Stimulated activated CD4-positive, alpha-beta T cell treated with anti-CD3 and anti-CD28 coated beads, Interleukin-15, amount 100 ng/mL, for 24 hours (primary cell): Measurements from ENCODE around the gene TAC3.
"Not testable (repeated sequence)": the region's sequence is repeated elsewhere in the genome, so short reads cannot be mapped to it uniquely, and the experiment has no call there.

Source experiments
- DNase-seq: peaks from one replicate; pipeline ENCODE4 v3.0.0-alpha.2; 2020

TAC3 gene

DNA sequence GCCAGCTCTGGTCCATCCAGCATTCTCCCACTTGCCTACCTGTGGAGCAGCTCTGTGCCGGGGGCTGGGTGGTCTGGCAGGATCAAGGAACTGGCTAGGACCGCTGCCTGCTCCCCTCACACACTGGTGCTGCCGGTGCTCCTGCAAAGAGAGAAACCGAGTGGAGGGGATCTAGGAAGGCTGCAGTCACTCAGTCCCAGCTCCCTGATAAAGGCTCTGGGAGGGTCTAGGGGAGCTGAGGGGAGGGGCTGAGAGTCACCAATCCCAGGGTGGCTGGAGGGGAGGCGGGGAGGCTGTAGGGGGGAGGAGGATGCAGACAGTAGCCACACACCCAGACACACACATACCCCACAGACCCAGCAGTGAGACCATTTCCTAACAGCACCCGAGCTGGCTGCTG, at the start of gene TAC3:
TAC3 (minus strand) TSS at position 182 of the 400 bp plus-strand sequence. CDS start 732 bp downstream, outside the sequence.
- DNase-seq = no peak

DNA sequence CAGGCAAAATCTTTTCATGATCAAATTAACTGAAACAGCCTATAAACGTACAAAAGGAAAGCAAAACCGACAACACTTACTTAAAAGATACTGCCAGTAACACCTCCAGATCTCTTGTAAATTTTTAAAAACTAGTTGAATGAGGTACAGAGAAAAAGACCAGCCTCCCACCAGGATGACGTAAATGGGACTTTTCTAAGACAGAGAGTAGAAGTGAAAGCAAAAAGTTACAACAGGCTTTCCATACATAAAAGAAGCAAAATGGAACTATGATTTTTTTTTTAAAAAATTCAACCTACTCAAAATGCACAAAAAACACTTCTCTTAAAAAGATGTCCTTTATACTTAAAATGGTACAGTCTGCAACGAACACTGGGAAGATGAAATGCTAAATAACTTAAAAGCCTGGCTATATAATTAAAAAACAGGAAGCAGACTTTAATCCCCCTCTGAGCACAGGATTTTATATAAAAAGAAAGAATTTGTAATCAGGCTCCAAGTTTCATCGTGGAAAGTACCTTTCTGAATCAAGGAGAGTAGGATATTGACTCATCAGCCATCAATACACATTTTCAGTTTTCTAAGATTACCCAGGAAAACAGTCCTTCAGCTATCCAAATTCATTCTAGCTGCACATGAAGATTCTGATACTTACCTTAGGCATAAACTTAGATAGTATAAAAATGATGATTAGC, 47.8 kb upstream of the TAC3 start:
- DNase-seq = peak; percentile 67

DNA sequence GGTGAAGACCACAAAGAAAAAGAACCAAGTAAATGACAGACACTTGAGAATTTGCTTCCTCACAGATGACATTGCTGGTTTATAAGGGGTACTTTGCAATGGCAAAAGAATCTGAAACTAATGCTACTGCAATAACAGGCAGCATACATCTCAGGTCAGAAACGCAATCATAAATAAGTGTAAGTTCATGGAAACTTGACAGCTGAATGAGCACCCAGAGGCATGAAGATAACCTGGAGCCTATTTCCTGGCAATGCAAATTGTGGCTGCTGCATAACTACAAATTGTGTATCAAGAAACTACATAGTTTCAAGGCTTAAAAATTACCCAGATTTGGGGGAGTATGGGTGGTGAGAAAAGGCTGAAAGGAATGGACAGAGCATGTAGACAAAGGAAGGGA, 42.1 kb upstream of the TAC3 start:
- no peak for DNase-seq

DNA sequence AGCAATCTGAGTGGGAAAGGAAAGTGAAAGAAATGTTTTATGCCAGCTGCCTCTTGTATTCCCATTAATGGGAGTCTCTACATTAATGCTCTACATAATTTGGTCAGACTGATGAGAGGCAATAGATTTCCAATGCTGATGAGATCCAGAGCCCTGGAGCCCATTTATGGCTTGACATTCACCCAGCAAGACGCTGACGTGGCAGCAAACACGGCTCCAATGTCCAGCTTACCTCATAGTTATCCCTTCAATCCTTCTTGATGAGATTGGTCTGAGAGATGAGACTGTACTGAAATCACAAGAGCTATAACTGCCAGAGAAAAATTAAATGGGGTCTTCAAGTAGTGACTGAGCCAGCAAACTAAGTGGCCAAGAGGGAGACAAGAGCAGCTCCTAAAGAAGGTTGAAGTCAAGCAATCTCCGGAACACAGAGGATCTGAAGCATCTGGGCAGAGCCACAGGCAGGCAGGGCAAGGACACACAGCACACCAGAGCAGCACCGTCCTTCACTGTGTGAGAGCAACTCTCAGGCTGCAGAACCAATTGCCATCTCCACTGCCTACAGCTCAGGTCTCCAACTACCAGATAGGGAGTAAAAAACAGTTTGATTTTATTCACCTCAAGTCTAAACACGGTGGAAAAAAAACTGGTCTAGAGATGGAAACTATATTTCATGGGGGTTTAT, 40.9 kb upstream of the TAC3 start:
- DNase-seq = no peak

DNA sequence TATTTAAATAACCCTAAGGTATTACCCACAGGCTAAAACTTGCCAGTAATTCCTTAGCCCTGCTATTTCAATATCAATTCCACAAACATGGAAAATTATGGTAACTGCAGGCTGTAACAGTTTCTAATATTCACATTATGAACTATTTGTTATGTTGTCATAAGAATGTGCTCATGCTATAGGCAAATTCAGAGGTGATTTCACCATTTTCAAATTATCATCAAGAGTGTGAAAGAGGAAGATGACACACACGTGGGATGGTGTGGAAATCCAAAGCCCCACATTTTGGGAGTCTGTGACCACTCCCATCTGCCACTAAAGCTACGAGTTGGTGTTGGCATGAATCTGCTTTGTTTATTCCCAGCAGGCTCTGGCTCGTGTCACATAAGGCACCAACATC, 39.5 kb upstream of the TAC3 start:
- no peak for DNase-seq

DNA sequence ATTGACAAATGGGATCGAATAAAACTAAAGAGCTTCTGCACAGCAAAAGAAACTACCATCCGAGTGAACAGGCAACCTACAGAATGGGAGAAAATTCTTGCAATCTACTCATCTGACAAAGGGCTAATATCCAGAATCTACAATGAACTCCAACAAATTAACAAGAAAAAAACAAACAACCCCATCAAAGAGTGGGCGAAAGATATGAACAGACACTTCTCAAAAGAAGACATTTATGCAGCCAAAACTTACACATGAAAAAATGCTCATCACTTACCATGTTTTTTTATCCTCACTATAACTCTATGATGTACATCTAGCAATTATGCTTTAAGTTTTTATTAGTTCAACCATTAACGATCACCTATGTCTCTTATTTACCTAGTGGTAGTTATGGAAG, 37.6 kb upstream of the TAC3 start:
- not testable (repeated sequence) for DNase-seq

DNA sequence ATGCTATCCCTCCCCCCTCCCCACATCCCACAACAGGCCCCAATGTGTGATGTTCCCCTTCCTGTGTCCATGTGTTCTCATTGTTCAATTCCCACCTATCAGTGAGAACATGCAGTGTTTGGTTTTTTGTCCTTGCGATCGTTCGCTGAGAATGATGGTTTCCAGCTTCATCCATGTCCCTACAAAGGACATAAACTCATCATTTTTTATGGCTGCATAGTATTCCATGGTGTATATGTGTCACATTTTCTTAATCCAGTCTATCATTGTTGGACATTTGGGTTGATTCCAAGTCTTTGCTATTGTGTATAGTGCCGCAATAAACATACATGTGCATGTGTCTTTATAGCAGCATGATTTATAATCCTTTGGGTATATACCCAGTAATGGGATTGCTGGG, 36.8 kb upstream of the TAC3 start:
- not testable (repeated sequence) for DNase-seq

DNA sequence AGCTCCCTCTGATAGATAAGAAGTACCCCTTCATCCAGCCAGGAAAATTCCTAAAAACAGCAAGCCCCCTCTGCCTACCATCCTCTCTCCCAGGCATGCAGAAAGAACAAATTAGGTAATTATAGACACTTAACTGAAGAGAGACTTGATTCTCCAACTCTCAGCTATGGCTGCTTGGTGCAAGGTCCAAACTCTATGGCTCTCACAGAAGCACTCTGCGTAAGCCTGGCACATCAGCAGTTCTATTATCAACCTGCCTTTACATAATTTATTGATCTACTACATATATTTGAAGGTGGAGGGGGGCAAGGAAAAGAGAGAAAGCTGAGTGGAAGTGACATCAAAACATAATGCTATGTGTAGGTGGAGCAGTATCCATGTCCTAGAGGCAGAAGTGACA, 34.7 kb upstream of the TAC3 start:
- DNase-seq = no peak

DNA sequence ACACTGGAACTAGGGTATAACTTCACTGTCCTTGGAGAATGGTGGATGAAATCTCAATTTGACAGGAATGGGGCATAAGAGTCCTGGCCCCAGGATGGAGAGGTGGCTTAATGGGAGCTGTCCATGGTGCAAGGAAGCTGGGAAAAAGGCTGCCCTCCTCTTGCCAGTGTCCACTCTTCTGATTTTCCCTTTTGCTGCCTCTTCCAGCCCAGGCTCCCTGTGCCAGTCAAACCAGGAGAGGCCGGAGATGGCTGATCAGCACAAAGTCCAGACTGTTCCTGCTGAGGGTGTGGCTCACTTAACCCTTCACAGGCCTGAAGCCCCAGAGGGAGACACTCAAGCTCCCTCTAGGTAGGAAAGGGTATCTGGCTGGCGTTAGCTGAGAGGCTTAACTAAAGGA, 33.6 kb upstream of the TAC3 start, which contains the start of gene MYO1A:
MYO1A (minus strand) TSS at position 240 of the 400 bp plus-strand sequence. CDS start 1,806 bp downstream, outside the sequence.
- DNase-seq = no peak

DNA sequence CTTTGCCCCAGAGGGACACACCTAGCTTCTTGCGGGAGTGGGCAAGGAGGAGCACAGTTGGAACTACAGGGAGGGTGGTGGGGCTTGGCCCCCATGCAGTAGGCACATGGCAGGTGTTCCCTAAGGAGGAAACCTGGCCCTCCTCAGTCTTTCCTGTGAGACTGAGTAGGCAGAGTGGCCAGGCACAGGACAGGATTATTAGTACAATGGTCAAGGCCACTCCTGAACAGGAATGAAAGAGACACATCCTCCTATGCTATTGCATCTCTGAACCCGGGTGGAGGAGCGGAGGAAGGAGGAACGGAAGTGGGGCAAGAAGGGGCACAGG, 32.8 kb upstream of the TAC3 start:
- DNase-seq = no peak

DNA sequence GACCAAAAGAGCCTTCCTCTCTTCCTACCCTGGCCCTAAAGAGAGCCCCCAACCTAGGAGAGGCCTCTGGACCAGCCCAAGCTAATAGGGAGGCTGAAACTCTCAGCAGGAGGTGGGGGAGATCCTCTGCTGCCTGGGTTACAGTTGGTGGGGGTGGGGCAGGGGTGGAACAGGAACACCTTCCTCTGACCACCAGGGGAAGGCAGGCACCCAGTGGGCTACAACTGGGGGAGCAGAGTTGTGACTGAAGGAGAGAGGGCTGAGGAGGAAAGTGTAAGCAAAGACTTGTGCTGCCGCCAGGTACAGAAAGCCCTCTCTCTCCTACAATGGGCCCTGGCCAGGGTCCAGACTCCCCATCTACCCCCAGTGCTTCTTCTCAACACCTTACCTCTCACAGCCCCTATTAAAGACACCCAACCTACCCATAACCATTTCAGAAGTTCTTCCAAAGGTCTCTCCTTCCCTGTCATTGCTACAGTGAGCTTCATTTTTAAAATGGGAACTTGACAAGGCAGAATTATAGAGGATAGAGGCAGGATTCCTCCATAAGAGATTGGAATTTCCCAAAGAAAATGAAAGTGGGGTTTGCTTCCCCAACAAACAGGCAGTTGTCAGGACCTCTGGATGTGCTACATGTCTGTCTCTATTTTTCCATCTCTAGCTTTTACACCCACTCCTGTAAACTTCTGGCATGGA, 32.2 kb upstream of the TAC3 start:
- DNase-seq = no peak

DNA sequence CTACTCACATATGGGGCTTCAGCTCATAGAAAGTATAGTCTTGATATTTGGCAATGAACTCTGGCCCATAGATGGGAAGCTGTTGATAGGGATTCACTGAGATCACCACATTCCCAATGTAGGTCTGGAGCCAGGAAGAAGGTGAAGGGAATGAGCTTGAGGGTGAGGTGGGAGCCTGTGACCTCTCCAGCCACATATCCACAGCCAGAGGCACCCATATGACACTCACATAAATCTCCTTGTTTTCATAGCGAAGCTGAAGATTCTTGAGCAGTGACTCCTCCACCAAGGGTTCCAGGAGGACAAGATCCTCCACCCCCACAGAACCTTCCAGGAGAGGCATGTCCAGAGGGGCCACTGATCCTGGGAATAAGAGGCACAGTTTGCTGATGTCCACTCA, 31.7 kb upstream of the TAC3 start:
- no peak for DNase-seq

DNA sequence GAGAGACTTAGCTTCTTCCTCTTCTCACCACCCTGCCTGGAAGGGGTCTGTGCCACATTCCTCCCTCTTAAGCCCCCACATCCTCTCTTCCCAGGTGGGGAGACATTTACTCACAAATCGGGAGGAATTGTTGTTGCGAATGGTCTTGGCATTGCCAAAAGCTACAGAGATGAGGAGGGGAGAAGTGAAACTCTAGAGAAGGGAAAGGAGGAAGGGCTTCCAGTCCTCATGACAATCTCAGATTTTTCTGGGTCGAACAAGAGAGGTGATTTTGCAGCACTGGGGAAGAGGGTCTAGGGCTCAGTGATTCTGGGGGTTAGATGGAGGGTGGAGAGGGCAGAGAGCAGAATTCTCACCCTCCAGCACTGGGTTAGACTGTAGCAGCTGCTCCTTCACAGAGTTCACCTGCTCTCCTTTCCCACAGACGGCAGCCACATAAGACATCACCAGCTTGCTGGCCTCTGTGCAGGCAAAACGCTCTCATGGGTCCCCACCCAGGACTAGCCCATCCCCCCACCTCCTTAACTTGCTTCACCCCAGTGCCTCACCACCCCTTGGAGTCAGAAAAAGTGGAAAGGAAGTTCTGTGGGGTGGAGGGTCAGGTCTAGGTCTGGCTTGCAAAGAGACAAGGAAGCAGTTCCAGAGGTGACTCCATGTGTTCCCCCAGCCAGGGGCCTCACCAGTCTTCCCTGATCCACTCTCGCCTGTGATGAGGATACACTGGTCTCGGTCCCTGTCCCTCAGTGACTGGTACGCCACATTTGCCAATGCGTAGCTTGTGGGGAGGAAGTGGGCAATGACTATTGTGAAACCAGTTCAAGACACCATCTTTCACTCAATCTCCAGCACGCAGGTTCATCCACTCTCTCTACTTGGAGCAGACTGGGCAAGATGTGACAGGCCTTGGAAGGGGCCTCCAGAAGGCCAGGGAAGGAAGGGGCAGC, 30.9 kb upstream of the TAC3 start:
- DNase-seq = peak; percentile 66

DNA sequence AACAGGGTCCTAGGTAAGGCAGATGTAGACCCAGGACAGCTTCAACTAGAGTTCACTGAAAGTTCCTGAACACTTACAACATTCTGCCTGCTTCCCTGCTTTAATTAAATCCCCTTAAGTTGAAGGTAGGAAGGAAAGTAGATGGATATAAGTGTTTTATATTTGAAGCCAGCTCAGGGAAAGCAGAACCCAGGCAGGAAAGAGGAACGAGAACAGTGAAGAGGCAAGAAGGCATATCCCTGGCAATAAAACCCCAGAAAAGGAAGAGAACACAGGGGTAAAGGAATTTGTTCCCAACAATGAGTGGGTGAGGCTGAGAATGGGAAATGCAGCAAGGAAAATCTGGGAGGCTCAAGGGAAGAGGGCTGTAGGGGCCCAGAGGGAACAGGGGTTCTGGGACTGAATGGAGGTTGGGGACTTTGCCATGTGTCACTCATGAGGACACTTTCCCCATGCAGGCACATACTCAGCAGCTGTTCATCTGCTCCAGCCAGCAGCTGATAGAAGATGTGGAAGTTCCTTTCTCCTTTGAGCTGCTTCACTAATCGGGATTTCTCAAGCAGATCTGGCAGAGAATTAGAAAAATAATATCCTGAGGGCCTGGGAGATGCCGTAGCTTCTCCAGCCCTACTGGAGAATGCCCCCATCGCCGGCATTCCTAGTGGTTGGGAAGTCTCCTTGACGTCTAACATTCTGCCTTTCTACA, 29.9 kb upstream of the TAC3 start:
- DNase-seq = no peak

DNA sequence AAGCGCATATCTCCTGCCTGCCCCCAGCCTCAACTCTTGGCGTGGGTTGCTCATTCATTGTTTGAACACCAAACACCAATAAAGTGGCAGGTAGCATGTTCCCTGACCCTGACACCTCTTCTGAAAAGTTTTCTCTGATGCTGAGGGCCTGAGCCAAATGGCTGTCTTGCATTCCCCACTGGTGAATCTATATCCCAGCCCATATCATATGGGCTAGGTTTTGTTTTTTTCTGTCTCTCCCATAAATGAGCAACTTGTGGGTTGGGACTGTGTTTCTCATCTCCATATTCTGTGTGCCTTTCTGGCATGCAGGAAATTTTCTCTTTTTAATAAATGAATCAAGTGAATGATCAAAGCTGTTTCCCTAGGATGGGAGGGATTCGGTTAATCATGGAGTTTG, 28.6 kb upstream of the TAC3 start:
- DNase-seq = no peak

DNA sequence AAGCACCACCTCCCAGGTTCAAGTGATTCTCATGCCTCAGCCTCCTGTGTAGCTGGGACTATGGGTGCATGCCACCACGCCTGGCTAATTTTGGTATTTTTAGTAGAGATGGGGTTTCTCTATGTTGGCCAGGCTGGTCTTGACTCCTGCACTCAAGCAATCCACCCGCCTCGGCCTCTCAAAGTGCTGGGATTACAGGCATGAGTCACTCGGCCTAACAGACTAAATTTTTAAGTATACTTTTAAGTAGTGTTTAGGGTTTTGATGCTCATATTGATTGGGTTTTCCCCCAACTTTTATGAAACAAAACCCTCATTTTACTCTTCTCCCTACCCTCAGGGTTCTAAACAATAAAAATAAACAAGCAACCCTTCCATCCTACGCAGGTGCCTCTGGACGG, 28.1 kb upstream of the TAC3 start:
- DNase-seq = no peak

DNA sequence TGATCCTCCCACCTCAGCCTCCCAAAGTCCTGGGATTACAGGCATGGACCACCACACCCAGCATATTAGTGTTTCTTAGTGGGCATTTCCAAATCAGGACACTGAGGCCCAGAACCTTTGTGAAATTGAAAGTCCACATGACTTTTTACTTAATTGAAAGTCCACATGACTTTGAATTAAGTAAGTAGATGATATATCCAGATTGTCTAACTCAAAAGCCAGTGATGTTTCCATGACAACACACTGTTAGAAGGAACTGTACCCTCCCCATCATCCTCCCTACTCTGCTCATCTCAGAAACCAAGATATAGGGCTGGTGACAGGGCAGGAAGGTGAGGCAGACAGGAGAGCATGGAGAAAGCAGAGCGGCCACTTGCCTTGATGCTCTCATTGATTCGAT, 26.4 kb upstream of the TAC3 start:
- DNase-seq = no peak

DNA sequence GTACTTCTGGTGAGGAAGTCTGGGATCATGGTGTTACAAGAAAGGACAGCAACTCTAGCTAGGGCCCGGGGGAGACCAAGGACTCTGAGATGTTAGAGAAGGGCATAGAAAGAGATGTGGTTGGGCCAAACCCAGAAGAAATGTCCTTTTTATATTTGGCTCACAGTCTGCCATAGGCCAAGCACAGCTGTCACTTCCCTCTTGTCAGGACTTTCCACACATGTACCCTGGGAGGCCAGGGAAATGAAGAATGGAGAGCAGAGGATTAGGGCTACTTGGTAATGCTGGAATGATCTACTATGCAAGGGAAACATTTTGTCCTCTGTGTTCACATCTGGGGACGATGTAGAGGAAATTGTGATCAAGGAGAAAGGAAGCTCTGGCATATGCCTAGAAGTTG, 24.4 kb upstream of the TAC3 start:
- no peak for DNase-seq

DNA sequence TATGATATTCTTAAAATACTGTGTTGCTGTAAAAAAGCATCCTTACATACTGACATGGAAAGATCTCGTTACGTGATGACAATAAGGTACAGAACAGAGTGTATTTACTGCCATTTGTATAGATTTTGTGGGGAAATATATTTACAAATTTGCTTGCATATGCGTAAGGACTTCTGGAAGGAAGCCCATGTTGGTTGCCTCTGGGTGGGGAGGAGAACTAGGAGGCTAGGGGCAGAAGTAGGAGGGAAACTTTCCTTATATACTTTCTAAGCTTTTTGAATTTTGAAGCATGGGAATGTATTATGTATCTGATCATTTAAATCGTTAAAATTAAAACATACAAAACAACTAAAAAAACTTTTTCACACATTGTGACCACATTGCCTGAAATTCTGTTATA, 23.9 kb upstream of the TAC3 start:
- no peak for DNase-seq

DNA sequence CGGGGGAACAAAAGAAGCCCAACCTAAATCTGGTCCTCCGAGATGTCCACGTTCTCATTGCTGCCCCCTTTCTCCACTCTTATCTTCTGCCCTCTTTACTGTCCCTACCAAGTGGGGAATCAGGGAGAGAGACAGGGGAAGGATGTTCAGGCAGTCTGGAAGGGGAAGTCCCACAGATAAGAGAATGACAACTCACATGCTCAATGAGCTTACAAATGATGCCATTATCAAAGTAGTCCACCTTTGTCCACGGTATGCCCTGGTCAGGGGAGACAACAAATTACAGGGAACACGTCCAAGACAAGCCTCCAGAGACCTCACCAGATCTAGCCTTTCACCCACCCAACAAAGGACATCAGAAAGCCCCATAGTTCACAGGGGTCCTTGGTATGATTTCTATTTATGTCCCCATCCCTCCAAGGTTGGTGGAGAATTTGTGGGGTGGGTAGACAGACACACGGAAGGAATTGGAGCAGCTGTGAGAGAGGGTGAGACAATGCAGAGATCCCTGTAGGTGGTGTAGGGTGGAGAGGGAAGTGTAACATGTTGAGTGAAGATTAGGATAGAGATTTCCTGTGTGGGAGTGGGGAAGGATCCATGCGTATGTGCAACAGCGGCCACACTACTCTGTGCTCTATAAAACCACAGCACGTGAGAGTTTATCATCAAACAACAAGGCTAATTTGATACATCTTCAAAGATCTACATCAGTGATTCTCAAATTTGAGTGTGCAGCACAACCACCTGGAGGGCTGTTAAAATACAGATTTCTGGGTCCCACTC, 22.9 kb upstream of the TAC3 start:
- no peak for DNase-seq

DNA sequence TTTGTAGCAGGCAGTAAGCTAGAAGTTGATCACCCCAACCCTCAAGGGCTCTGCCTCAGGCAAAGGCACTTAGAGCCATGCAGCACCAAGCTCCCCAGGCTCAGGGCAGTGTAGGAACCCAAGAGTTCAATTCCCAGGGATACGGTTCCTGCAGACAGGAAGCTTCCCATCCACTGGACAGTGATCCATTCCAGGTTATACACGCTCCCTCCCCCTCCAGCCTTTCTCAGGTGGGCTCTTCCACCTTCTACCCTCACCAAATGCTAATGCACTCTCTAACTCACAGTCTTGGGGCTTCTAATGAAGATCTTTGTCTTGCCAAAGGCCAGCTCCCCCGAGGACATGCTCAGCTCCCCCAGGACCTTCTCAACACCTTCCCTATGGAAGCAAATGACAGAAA, 20.9 kb upstream of the TAC3 start:
- DNase-seq = no peak

DNA sequence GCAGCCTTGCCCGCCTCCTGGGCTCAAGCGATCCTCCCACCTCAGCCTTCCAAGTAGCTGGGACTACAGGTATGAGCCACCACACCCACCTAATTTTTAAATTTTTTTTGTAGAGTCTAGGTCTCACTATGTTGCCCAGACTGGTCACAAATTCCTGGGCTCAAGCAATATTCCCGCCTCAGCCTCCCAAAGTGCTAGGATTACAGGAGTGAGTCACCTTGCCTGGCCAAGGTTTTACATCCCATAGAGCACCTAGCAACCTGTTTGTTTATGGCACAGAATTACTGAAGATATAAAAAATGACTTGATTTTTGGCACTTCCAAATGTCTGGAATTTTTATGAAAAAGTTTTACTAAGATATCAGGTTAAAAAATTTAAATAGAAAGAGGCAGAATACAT, 17.1 kb upstream of the TAC3 start:
- no peak for DNase-seq
